ENCODE data around the gene ATG9A.

The ATG9A gene

DNA sequence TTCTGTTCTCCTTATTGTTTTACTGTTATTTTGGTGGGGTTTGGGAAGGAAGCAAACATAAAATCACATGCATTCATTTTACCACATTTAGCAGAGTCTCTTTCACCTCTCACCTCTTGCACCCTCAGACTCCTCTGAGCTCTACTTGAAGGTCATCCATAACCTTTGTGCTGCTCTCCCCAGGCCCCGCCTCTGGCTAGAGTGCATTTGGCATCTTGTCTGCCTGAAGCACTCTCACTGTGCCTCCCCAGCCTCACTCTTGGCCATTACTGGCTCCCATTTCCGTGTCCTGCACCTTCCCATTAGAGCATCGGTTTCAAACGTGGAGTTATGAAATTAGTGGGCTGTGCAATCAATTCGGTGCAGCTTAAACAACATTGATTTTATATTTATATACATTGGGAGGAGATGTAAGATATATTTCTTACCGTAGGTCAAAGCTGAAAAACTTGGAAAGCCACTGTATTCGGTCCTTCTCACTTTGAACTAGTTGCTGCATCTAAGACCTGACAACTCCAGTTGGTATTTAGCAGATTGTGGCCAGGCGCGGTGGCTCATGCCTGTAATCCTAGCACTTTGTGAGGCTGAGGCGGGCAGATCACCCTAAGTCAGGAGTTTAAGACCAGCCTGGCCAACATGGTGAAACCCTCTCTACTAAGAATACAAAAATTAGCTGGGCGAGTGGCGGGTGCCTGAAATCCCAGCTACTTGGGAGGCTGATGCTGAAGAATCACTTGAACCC lies 29.8 kb downstream of the ATG9A start:
- Histone ChIP-seq H3K4me2 (ENCODE audit: low read length) (no peak overlapping the region), H3K4me3 (ENCODE audit: low read length) (no peak overlapping the region), H3K27ac (ENCODE audit: low read length) (no peak overlapping the region), H3K36me3 (replicated peaks; ENCODE audit: low read depth, low read length) (no peaks in the 10 kb centered on the region), H4K20me1 (ENCODE audit: insufficient read depth, low read length) (no peaks in the 10 kb centered on the region), H3K27me3 (ENCODE audit: low read depth, low read length) (no peaks in the 10 kb centered on the region), H3K9me3 (ENCODE audit: insufficient read depth, low read length) (no peaks in the 10 kb centered on the region), H3K9ac (ENCODE audit: low read length) (no peak overlapping the region), H3K79me2 (ENCODE audit: low read length) (no peaks in the 10 kb centered on the region), H3K4me1 (ENCODE audit: low read length) (no peaks in the 10 kb centered on the region), H2AFZ (ENCODE audit: low read depth, low read length) (no peak overlapping the region)
- TF ChIP-seq CTCF (IDR thresholded peaks at IDR 0.05; ENCODE audit: low read depth, low read length) (no peak), EZH2phosphoT487 (IDR thresholded peaks at IDR 0.05; ENCODE audit: low read depth) (no peak)

GRCh38 chr2:219198974-219199373 lies 30.5 kb downstream of the ATG9A start:
- Histone ChIP-seq H3K27me3 (ENCODE audit: low read depth, low read length) (no peaks in the 10 kb centered on the region), H3K4me1 (ENCODE audit: low read length) (no peaks in the 10 kb centered on the region), H3K9me3 (ENCODE audit: insufficient read depth, low read length) (no peaks in the 10 kb centered on the region), H3K9ac (ENCODE audit: low read length) (no peak overlapping the region), H2AFZ (ENCODE audit: low read depth, low read length) (no peak overlapping the region), H3K4me2 (ENCODE audit: low read length) (no peak overlapping the region), H3K4me3 (ENCODE audit: low read length) (no peak overlapping the region), H3K27ac (ENCODE audit: low read length) (no peak overlapping the region), H3K36me3 (replicated peaks; ENCODE audit: low read depth, low read length) (no peaks in the 10 kb centered on the region), H3K79me2 (ENCODE audit: low read length) (no peaks in the 10 kb centered on the region), H4K20me1 (ENCODE audit: insufficient read depth, low read length) (no peaks in the 10 kb centered on the region)
- TF ChIP-seq EZH2phosphoT487 (IDR thresholded peaks at IDR 0.05; ENCODE audit: low read depth) (no peak), CTCF (IDR thresholded peaks at IDR 0.05; ENCODE audit: low read depth, low read length) (no peak)

- H3K9me3 ChIP-seq (ENCODE audit: insufficient read depth, low read length), result no peaks in the 10 kb centered on the region
These were observed 32.0 kb downstream of the ATG9A start for GRCh38 chr2:219197388-219197787.

More at GRCh38 chr2:219197388-219197787, 32.0 kb downstream of the ATG9A start:
- no peak overlapping the region for H3K27ac ChIP-seq (ENCODE audit: low read length)
- TF ChIP-seq CTCF (IDR thresholded peaks at IDR 0.05; ENCODE audit: low read depth, low read length) (no peak), EZH2phosphoT487 (IDR thresholded peaks at IDR 0.05; ENCODE audit: low read depth) (no peak)
- H3K4me3 ChIP-seq (ENCODE audit: low read length), result no peak overlapping the region
- H3K4me2 ChIP-seq (ENCODE audit: low read length), result no peak overlapping the region
- no peaks in the 10 kb centered on the region for H4K20me1 ChIP-seq (ENCODE audit: insufficient read depth, low read length)
- no peak overlapping the region for H2AFZ ChIP-seq (ENCODE audit: low read depth, low read length)
- no peak overlapping the region for H3K9ac ChIP-seq (ENCODE audit: low read length)
- no peaks in the 10 kb centered on the region for H3K79me2 ChIP-seq (ENCODE audit: low read length)
- no peaks in the 10 kb centered on the region for H3K36me3 ChIP-seq (replicated peaks; ENCODE audit: low read depth, low read length)
- no peaks in the 10 kb centered on the region for H3K27me3 ChIP-seq (ENCODE audit: low read depth, low read length)
- no peaks in the 10 kb centered on the region for H3K4me1 ChIP-seq (ENCODE audit: low read length)
